ENCODE data around the gene METTL9.
"Not testable (repeated sequence)": the region's sequence is repeated elsewhere in the genome, so short reads cannot be mapped to it uniquely, and the experiment has no call there.

The METTL9 gene

DNA sequence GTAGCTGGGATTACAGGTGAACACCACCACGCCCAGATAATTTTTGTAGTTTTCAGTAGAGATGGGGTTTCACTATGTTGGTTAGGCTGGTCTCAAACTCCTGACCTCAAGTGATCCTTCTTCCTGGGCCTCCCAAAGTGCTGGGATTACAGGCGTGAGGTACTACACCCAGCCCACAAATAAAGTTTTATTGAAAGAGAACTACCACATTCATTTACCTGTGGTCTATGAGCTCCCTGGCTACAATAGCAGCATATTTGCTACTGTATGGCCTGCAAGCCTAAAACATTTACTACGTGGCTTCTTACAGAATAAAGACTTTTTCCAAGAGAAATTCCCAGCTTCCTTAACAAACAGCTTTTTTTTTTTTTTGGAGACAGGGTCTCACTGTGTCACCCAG, 3.4 kb downstream of the METTL9 start:
- TF ChIP-seq CTCF (IDR thresholded peaks at IDR 0.05) (no peak), ZFX (IDR thresholded peaks at IDR 0.05; ENCODE audit: borderline replicate concordance) (no peak)
- no peak overlapping the region for H3K27ac ChIP-seq

GRCh38 chr16:21603928-21604327, 4.6 kb downstream of the METTL9 start:
- no peak overlapping the region for H3K27ac ChIP-seq
- no peak for TF ChIP-seq CTCF (IDR thresholded peaks at IDR 0.05)
- TF ChIP-seq ZFX (IDR thresholded peaks at IDR 0.05; ENCODE audit: borderline replicate concordance): no peak

DNA sequence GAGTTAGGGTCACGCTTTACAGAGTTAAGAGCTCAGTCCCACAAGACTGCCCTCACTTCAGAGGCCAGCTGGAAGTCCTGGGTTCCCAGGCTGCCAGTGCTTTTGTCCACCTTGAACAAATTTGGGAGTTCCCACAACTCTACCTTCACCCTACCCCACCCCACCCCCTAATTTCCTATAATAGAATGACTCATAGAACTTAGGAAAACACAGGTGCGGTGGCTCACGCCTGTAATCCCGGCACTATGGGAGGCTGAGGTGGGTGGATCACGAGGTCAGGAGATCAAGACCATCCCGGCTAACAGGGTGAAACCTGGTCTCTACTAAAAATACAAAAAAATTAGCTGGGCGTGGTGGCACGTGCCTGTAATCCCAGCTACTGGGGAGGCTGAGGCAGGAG, 6.5 kb downstream of the METTL9 start:
- not testable (repeated sequence) for H3K27ac ChIP-seq

DNA sequence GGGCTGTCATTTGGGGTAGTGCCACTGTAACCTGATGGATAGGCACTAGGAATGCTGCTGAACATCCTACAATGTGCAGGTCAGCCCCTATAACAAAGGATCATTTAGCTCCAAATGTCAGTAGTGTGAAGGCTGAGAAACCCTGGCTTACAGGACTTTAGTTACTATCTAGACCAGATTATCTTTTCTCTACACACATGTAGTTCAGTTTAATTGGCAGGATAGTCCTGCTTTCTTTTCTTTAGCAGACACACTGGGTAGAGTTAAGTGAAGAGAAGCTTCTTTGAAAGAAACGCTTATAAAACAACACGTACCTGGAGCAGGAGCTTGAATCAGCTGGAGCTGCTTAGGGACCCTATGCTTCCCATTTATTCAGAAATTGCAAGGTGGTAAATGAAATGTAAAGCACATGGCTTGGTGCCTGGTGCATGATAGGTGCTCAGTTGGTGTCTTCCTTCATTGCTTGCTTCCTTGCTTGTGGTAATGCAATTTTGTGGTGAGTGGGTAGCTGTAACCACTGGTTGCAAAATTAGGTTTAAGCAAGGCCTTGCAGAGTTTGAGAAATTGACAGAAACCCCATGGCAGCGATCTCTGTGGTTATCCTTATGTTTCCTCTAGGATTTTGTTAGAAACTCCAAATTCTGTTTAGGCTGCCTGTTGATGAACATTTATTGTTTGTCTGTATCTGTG, 9.4 kb downstream of the METTL9 start:
- H3K27ac ChIP-seq: no peak overlapping the region
- no peak for TF ChIP-seq CTCF (IDR thresholded peaks at IDR 0.05)
- no peak for TF ChIP-seq ZFX (IDR thresholded peaks at IDR 0.05; ENCODE audit: borderline replicate concordance)

DNA sequence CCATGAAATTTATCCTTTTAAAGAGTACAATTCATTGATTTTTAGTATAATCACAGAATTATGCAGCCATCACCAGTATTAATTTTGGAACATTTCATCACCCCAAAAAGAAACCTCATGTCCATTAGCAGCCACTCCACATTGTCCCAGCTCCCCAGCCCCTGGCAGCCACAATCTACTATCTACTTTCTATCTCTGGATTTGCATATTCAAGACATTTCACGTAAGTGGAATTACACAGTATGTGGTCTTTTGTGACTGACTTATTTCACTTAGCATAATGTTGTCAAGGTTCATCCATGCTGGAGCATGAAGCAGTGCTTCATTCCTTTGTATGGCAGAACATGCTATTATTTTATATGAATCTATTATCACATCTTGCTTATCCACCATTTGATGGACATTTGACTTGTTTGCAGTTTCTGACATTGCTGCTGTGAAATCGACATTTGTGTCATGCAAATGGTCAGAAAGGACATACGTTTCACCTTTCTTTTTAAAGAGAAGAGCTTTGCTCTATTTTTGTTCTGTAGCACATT, 10.7 kb downstream of the METTL9 start:
- H3K27ac ChIP-seq: no peak overlapping the region
- no peak for TF ChIP-seq CTCF (IDR thresholded peaks at IDR 0.05)
- no peak for TF ChIP-seq ZFX (IDR thresholded peaks at IDR 0.05; ENCODE audit: borderline replicate concordance)

- TF ChIP-seq ZFX (IDR thresholded peaks at IDR 0.05; ENCODE audit: borderline replicate concordance) (no peak), CTCF (IDR thresholded peaks at IDR 0.05) (no peak)
- H3K27ac ChIP-seq: no peak overlapping the region
Observed at GRCh38 chr16:21610766-21611165, 11.4 kb downstream of the METTL9 start.

GRCh38 chr16:21611198-21611555, 11.8 kb downstream of the METTL9 start:
- no peak for TF ChIP-seq CTCF (IDR thresholded peaks at IDR 0.05)
- no peak for TF ChIP-seq ZFX (IDR thresholded peaks at IDR 0.05; ENCODE audit: borderline replicate concordance)
- no peak overlapping the region for H3K27ac ChIP-seq
